HEK293T (cell line): ENCODE measurements around the gene MIGA2.

Experiments
- CTCF ChIA-PET: fragments of 350-600 bp; formaldehyde crosslinking; extraction: SDS; loops from one replicate; lab custom pipeline; 2021; ENCODE audit warnings: antibody characterized with exemption, inconsistent platforms; lab: Yijun Ruan, JAX
- POLR2A ChIA-PET: fragments of 350-600 bp; formaldehyde crosslinking; extraction: SDS; loops from one replicate; lab custom pipeline; 2020; ENCODE audit warnings: antibody characterized with exemption, inconsistent platforms; lab: Yijun Ruan, JAX
- DNase-seq: peaks from one replicate; pipeline ENCODE4 v3.0.0; 2012; ENCODE audit warnings: mixed read lengths; ENCODE audit errors: extremely low spot score
- ARNT ChIP-seq: fragments of 450-650 bp; IDR thresholded peaks from 2 replicates; pipeline ENCODE4 v1.6.1; 2017; ENCODE audit warnings: mild to moderate bottlenecking
- BHLHE40 ChIP-seq: fragments of 450-650 bp; IDR thresholded peaks from 2 replicates; pipeline ENCODE4 v1.6.1; 2016; ENCODE audit warnings: mild to moderate bottlenecking, moderate library complexity, borderline replicate concordance
- CTBP1 ChIP-seq: fragments of 450-650 bp; IDR thresholded peaks from 2 replicates; pipeline ENCODE4 v1.6.1; 2016; ENCODE audit warnings: borderline replicate concordance
- ELF4 ChIP-seq: fragments of 450-650 bp; IDR thresholded peaks from 2 replicates; pipeline ENCODE4 v1.6.1; 2017; ENCODE audit warnings: antibody characterized with exemption
- FOXA1 ChIP-seq: fragments of 450-650 bp; IDR thresholded peaks from 2 replicates; pipeline ENCODE4 v1.6.1; 2016; ENCODE audit warnings: mild to moderate bottlenecking
- FOXK2 ChIP-seq: fragments of 450-650 bp; IDR thresholded peaks from 2 replicates; pipeline ENCODE4 v1.6.1; 2016; ENCODE audit warnings: mild to moderate bottlenecking
- FOXM1 ChIP-seq: fragments of 450-650 bp; IDR thresholded peaks from 2 replicates; pipeline ENCODE4 v1.6.1; 2017; ENCODE audit warnings: mild to moderate bottlenecking, borderline replicate concordance
- HDGF ChIP-seq: fragments of 450-650 bp; IDR thresholded peaks from 2 replicates; pipeline ENCODE4 v1.6.1; 2017; ENCODE audit warnings: antibody characterized with exemption, borderline replicate concordance
- L3MBTL2 ChIP-seq: fragments of 450-650 bp; conservative IDR thresholded peaks from 2 replicates; pipeline ENCODE4 v1.6.1; 2016; ENCODE audit warnings: mild to moderate bottlenecking
- LEF1 ChIP-seq: fragments of 450-650 bp; IDR thresholded peaks from 2 replicates; pipeline ENCODE4 v1.6.1; 2017; ENCODE audit warnings: mild to moderate bottlenecking, borderline replicate concordance
- NFRKB ChIP-seq: fragments of 450-650 bp; IDR thresholded peaks from 2 replicates; pipeline ENCODE4 v1.6.1; 2016; ENCODE audit warnings: mild to moderate bottlenecking, moderate library complexity
- PKNOX1 ChIP-seq: fragments of 450-650 bp; IDR thresholded peaks from 2 replicates; pipeline ENCODE4 v1.6.1; 2016
- SP1 ChIP-seq: fragments of 450-650 bp; IDR thresholded peaks from 2 replicates; pipeline ENCODE4 v1.6.1; 2017
- SUZ12 ChIP-seq: fragments of 450-650 bp; IDR thresholded peaks from 2 replicates; pipeline ENCODE4 v1.6.1; 2016; ENCODE audit warnings: mild to moderate bottlenecking
- TARDBP ChIP-seq: fragments of 450-650 bp; IDR thresholded peaks from 2 replicates; pipeline ENCODE4 v1.6.1; 2016
- ZNF384 ChIP-seq: fragments of 450-650 bp; IDR thresholded peaks from 2 replicates; pipeline ENCODE4 v1.6.1; 2016

Gene MIGA2

GRCh38 chr9:129036923-129037766 is 719 bp downstream of the MIGA2 start:
- TF ChIP-seq FOXK2 (no peak), ZNF384 (no peak), NFRKB (no peak), FOXA1 (no peak), PKNOX1 (no peak), BHLHE40 (no peak), FOXM1 (no peak), ELF4 (no peak), LEF1 (no peak), CTBP1 (no peak), L3MBTL2 (no peak), SP1 (no peak), HDGF (no peak), TARDBP (no peak), SUZ12 (no peak), ARNT (no peak)
- CTCF ChIA-PET = interaction anchor here (1.0 kb wide), 2 partner anchors 8 to 14 kb away, joined by 3 read pairs; no protein-coding TSS in a partner anchor
- POLR2A ChIA-PET = interaction anchor here (0.6 to 1.4 kb wide), 12 partner anchors 9 to 591 kb away, joined by 3 to 10 read pairs (median 3); partner anchors contain the start of genes DOLPP1, ENDOG and SH3GLB2
- DNase-seq = no peak

- ChIA-PET POLR2A (interaction anchor here (0.8 to 1.1 kb wide), 4 partner anchors 9 to 44 kb away, joined by 3 to 4 read pairs (median 4); partner anchors contain the start of genes DOLPP1 and SH3GLB2), CTCF (interaction anchor here (1.0 kb wide), 1 partner anchor 15 kb away, joined by 3 read pairs; no protein-coding TSS in a partner anchor)
- no peak for TF ChIP-seq NFRKB
- TF ChIP-seq ELF4 = no peak
- TF ChIP-seq FOXA1 = no peak
- TF ChIP-seq SP1 = no peak
- no peak for TF ChIP-seq TARDBP
- no peak for TF ChIP-seq FOXK2
- no peak for TF ChIP-seq LEF1
- TF ChIP-seq ARNT = no peak
- no peak for TF ChIP-seq FOXM1
- TF ChIP-seq SUZ12 = no peak
- TF ChIP-seq BHLHE40 = no peak
- no peak for TF ChIP-seq HDGF
- no peak for TF ChIP-seq L3MBTL2
- no peak for TF ChIP-seq PKNOX1
- TF ChIP-seq CTBP1 = no peak
- DNase-seq = no peak
Observed at GRCh38 chr9:129037767-129038098, 1.3 kb downstream of the MIGA2 start.

GRCh38 chr9:129038109-129038852 is 1.9 kb downstream of the MIGA2 start:
- ChIA-PET CTCF (interaction anchor here (1.0 kb wide), 1 partner anchor 15 kb away, joined by 3 read pairs; no protein-coding TSS in a partner anchor), POLR2A (interaction anchor here (0.8 to 1.1 kb wide), 5 partner anchors 10 to 43 kb away, joined by 3 to 4 read pairs (median 3); partner anchors contain the start of genes DOLPP1 and SH3GLB2)
- no peak for TF ChIP-seq FOXA1
- TF ChIP-seq SP1 = no peak
- no peak for TF ChIP-seq HDGF
- TF ChIP-seq FOXK2 = no peak
- TF ChIP-seq BHLHE40 = no peak
- TF ChIP-seq ZNF384 = no peak
- TF ChIP-seq ELF4 = no peak
- no peak for TF ChIP-seq PKNOX1
- no peak for TF ChIP-seq CTBP1
- TF ChIP-seq ARNT = no peak
- no peak for TF ChIP-seq NFRKB
- no peak for TF ChIP-seq FOXM1
- TF ChIP-seq SUZ12 = no peak
- no peak for TF ChIP-seq TARDBP
- no peak for TF ChIP-seq L3MBTL2
- no peak for TF ChIP-seq LEF1
- DNase-seq = no peak

- ChIA-PET POLR2A (no interaction called here), CTCF (no interaction called here)
- TF ChIP-seq HDGF = no peak
- no peak for TF ChIP-seq NFRKB
- no peak for TF ChIP-seq CTBP1
- TF ChIP-seq LEF1 = no peak
- TF ChIP-seq ZNF384 = no peak
- TF ChIP-seq SP1 = no peak
- TF ChIP-seq SUZ12 = no peak
- no peak for TF ChIP-seq BHLHE40
- TF ChIP-seq FOXM1 = no peak
- no peak for TF ChIP-seq PKNOX1
- no peak for TF ChIP-seq FOXA1
- no peak for TF ChIP-seq ELF4
- no peak for TF ChIP-seq TARDBP
- TF ChIP-seq L3MBTL2 = no peak
- no peak for TF ChIP-seq ARNT
- no peak for TF ChIP-seq FOXK2
- no peak for DNase-seq
Observed at GRCh38 chr9:129040113-129040643, 3.8 kb downstream of the MIGA2 start.
